DMS53 treated with DMSO at 0.1 percent for 48 hours (cell line): ENCODE results near the gene PKMYT1.
"Not testable (repeated sequence)": the region's sequence is repeated elsewhere in the genome, so short reads cannot be mapped to it uniquely, and the experiment has no call there.

Source experiments
- DNase-seq: peaks from one replicate; lab custom pipeline; 2025; ENCODE audit not compliant: unreplicated experiment; lab: John Stamatoyannopoulos, UW

PKMYT1 gene

GRCh38 chr16:2936436-2937011, 43.7 kb downstream of the PKMYT1 start:
- no peak for DNase-seq

GRCh38 chr16:2934450-2934849, 45.8 kb downstream of the PKMYT1 start:
- no peak for DNase-seq

DNA sequence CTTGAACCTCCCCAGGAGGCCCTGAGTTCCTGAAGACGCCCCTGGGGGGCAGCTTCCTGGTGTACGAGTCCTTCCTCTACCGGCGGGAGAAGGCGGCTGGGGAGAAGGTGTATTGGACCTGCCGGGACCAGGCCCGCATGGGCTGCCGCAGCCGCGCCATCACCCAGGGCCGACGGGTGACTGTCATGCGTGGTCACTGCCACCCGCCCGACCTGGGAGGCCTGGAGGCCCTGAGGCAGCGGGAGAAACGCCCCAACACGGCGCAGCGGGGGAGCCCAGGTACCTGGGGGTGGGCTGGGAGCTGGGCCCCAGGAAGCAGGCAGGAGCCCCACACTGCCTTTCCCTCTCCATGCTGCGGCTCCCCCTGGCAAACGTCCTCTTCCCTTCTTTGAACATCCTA, 46.5 kb downstream of the PKMYT1 start:
- DNase-seq = no peak

DNA sequence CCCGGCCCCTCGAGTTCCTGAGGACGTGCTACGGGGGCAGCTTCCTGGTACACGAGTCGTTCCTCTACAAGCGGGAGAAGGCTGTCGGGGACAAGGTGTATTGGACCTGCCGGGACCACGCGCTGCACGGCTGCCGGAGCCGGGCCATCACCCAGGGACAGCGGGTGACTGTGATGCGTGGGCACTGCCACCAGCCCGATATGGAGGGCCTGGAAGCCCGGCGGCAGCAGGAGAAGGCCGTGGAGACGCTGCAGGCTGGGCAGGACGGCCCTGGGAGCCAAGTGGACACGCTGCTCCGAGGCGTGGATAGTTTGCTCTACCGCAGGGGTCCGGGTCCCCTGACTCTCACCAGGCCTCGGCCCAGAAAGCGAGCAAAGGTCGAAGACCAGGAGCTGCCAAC, 47.1 kb downstream of the PKMYT1 start:
- DNase-seq = no peak

DNA sequence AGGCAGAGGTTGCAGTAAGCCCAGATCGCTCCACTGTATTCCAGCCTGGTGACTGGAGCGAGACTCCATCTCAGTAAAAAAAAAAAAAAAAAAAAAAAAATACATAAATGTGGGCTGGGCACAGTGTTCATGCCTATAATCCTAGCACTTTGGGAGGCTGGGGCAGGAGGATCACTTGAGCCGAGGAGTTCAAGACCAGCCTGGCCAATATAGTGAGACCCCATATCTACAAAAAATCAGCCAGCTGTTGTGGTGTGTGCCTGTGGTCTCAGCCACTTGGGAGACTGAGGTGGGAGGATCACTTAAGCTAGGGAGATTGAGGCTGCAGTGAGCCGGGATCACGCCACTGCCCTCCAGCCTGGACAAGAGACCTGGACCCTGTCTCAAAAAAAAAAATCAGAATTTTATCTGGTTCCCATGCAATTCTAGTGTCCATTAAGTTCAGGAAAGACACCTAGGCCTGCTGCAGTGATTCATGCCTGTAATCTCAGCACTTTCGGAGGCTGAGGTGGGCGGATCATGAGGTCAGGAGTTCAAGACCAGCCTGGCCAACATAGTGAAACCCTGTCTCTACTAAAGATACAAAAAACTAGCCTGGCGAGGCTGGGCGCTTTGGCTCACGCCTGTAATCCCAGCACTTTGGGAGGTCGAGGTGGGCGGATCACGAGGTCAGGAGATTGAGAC, 48.9 kb downstream of the PKMYT1 start:
- not testable (repeated sequence) for DNase-seq

DNA sequence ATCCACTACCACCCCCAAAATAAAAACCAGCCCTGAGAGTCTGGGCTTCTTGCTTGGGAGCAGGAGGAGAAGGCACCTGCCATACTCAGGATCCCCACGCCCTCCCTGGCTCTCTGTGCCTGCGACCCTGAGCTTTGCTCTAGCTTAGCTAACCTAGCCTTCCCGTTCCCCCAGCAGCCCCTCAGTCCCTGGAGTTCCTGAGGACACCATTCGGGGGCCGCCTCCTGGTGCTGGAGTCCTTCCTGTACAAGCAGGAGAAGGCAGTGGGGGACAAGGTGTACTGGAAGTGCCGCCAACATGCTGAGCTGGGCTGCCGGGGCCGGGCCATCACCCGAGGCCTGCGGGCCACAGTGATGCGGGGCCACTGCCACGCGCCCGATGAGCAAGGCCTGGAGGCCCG, 50.0 kb downstream of the PKMYT1 start:
- DNase-seq = no peak

DNA sequence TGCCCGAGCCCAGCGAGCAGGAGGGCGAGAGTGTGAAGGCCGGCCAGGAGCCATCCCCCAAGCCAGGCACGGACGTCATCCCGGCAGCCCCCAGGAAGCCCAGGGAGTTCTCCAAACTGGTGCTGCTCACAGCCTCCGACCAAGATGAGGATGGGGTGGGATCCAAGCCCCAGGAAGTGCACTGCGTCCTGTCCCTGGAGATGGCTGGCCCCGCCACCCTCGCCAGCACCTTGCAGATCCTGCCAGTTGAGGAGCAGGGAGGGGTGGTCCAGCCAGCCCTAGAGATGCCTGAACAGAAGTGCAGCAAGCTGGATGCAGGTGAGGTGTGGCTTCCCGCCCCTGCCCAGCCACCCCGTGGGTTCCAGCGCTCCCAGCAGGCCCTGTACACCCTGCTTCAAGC, 50.6 kb downstream of the PKMYT1 start:
- DNase-seq = no peak

- no peak for DNase-seq
These were observed 51.5 kb downstream of the PKMYT1 start for GRCh38 chr16:2928796-2929195.

DNA sequence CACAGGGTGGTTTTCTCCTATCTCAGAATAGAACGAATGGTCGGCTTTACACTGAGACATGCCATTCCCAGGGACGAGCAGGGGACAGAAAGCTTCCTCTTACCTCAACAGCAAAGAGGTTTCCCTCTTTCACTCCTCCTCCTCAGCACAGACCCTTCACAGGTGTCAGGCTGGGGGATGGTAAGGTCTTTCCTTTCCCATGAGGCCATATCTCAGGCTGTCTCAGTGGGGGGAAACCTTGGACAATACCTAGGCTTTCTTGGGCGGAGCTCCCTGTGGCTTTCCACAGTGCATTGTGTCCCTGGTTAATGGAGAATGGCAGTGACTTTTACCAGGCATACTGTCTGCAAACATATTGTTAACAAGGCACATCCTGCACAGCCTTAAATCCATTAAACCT, 52.1 kb downstream of the PKMYT1 start:
- DNase-seq = not testable (repeated sequence)

GRCh38 chr16:2927010-2927646, 53.1 kb downstream of the PKMYT1 start:
- peak; percentile 60 for DNase-seq

GRCh38 chr16:2926650-2926999, 53.6 kb downstream of the PKMYT1 start:
- no peak for DNase-seq

GRCh38 chr16:2925951-2926649, 54.1 kb downstream of the PKMYT1 start:
- DNase-seq = no peak

GRCh38 chr16:2924901-2925755, 55.1 kb downstream of the PKMYT1 start:
- DNase-seq = no peak

- no peak for DNase-seq
These were observed 56.8 kb downstream of the PKMYT1 start for GRCh38 chr16:2923481-2923880.
